ENCODE data around the gene ING2.
"Not testable (repeated sequence)": the region's sequence is repeated elsewhere in the genome, so short reads cannot be mapped to it uniquely, and the experiment has no call there.

Gene ING2, protein sequence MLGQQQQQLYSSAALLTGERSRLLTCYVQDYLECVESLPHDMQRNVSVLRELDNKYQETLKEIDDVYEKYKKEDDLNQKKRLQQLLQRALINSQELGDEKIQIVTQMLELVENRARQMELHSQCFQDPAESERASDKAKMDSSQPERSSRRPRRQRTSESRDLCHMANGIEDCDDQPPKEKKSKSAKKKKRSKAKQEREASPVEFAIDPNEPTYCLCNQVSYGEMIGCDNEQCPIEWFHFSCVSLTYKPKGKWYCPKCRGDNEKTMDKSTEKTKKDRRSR

DNA sequence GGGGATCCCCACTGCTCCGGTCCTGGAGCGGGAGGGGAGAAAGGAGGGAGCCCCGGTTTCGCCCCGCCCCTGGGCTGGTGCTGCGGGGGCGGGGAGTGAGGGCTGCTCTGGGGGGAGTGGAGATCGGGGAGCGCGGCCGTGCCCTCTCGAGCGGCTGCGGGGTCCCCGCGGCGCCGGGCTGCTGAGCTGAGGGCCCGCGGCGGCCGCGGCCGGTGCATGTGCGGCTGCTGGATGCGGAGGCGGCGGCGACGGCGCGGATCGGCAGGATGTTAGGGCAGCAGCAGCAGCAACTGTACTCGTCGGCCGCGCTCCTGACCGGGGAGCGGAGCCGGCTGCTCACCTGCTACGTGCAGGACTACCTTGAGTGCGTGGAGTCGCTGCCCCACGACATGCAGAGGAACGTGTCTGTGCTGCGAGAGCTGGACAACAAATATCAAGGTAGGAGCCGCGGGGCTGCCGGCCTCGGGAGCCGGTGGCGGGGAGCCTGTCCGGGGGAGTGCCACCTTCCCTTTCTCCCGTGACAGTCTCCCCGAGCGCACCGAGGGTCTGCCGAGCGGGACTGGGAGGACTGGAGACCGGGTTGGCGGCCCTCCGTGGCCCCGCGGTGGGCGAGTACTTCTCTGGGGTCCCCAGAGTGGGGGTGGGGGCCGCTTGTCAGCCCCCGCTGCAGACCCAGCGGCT is at the start of gene ING2:
Gene ING2, plus strand, starts transcription at position 129 of the 681 bp plus-strand sequence. Its CDS starts 138 bp downstream, at position 267.
- DNase-seq (ENCODE audit: low spot score): peak; percentile 94

DNA sequence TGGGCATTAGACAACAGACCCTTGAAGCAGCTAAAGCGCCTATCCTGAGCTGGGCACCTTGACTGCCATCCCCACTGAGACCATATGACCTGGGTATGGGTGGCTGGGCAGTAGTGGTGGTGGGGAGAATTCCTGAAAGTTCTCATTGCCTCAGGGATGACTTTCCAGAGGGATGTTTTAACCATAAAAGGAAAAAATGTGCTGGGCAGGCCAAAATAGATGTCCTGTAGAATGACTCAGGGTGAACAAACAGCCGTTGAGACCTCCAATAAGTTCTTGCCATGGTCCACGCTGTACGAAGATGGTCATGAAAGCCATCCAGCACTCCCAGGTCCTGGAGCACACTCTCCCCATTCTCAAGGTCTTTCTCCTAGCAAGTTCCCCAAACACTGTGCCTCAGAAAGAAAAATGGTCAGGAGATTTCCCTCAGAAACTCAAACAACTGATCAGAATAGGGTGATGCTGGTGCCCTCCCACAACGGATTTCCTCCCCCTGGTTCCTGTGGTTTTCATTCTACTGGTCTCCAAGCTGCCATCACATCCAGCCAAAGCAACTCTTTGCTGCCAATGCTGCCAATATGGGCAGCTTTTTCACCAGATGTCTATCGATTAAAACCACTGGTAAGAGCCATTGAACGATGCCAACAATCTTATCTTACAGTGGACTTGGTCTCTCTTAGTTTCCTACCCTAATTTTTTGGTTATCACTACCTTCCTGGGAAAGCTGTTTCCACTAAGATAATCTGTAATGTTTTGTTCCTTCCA is 49.2 kb upstream of the ING2 start:
- no peak for DNase-seq (ENCODE audit: low spot score)

DNA sequence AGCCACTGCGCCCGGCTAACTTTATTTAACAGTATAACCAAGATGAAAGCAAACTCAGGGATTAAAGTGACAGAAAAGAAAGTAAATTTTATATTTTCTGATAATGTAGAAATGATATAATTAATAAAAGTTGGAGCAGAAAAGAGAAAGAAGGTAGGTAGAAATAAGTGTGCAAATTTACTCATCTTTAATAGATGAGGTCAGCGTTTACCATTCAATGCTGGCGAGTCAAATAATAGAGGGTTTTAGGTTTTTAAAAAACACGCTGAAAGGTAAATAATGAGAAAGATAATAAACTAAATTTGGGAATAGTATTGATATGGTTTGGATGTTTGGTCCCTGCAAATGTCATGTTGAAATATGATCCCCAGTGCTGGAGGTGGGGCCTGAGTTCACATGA is 46.9 kb upstream of the ING2 start:
- DNase-seq (ENCODE audit: low spot score): no peak

DNA sequence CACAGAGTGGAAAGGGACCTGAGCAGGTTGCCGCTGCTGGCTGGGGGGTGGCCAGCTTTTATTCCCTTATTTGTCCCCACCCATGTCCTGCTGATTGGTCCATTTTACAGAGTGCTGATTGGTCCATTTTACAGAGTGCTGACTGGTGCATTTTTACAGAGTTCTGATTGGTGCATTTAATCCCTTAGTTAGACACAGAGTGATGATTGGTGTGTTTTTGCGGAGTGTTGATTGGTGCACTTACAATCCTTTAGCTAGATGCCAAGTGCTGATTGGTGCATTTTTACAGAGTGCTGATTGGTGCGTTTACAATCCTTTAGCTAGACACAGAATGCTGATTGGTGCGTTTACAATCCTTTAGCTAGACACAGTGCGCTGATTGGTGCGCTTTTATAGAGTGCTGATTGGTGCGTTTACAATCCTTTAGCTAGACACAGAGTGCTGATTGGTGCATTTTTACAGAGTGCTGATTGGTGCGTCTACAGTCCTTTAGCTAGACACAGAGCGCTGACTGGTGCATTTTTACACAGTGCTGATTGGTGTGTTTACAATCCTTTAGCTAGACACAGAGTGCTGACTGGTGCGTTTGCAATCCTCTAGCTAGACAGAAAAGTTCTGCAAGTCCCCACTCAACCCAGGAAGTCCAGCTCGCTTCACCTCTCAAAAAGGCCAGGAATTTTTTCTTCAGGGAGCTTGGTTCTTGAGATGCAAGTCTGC is 40.8 kb upstream of the ING2 start:
- not testable (repeated sequence) for DNase-seq (ENCODE audit: low spot score)

DNA sequence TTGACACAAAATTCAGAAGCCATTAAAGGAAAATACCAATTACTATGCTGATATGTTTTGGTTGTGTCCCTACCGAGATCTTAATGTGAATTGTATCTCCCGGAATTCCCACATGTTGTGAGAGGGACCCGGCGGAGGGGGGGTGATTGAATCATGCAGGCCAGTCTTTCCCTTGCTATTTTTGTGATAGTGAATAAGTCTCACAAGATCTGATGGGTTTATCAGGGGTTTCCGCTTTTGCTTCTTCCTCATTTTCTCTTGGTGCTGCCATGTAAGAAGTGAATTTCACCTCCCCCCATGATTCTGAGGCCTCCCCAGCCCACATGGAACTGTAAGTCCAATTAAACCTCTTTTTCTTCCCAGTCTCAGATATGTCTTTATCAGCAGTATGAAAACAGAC is 39.0 kb upstream of the ING2 start:
- DNase-seq (ENCODE audit: low spot score): not testable (repeated sequence)

DNA sequence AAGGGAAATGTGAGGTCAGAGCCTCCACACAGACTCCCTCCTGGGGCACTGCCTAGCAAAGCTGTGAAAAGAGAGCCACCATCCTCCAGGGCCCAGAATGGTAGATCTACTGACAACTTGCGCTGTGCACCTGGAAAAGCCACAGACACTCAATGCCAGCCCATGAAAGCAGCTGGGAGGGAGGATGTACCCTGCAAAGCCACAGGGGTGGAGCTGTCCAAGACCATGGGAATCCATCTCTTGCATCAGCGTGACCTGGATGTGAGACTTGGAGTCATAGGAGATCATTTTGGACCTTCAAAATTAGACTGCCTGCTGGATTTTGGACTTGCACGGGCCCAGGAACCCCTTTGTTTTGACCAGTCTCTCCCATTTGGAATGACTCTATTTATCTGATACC is 37.6 kb upstream of the ING2 start:
- DNase-seq (ENCODE audit: low spot score): no peak

DNA sequence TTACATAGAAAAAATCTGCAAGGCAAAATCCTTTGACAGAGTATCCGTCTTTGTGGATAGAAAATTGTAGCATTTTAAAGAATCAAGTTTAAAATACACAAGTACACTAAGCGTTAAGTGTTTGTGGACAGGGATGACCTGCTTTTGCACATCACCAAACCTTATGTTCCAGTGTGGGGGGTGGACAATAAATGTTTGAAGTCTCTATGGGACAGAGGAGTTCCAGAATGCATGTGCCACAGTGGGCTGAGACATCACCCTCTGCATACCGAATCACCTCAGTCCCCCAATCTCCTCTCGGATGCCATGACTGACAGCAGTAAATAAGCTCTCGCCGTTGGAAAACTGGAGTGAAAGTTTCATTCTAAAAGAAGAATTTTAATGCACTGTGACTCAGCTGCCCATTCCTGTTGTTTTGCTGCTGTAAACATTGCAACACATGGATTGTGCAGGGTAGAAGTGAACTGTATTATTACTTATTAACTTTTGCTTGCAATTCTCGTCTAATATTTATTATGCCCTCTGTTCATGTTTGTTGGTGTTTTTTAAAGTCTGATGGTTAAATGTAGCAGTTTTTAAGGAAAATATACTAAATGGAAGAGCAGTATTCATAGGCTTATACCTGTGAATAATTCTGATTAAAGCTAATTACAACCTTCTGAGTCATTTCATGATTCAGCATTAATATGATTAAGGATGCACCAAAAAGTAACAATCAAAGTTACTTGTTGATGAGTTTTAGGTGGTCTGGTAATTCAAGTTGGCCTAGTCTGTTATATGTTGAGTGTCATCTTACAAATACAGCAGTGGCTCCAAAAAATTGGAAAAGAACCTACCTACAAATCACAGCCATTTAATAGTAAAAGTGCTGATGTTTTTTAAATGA is 36.4 kb upstream of the ING2 start:
- DNase-seq (ENCODE audit: low spot score): peak; percentile 27

DNA sequence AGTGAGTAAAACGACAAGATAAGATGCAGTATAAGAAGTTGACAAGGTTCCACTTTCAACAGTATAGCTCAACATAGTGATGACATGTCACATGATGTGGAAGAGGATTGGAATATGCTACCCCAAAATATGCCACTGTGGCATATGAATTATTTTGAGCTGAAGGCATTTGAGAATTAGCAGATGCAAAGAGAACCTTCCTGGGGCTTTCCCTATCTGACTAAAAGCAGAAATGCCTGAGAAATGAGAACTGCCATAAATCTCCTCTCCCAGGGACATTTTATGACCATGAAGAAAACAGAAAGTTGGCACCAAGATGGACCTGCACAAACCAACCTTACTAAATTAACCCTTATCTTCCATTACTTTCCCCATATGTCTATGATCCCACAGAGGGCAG is 35.6 kb upstream of the ING2 start:
- DNase-seq (ENCODE audit: low spot score): no peak

DNA sequence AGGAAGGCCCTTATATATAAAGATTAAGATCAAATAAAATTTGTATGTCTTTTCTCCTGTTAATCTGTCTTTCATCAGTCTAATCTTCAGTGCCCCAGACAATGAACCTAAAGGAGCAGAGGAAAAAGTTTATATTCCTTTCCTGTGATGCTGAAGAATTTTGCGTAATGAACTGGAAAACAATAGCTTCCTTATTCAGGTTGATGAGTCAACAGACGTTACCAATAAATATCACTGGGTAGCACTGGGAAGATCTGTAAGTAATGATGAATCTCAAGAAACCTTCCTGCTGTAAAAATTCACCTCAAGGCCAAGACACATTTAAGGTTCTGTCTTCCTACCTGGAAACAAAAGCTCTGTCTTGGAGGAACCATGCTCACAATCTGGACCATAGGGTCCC is 34.9 kb upstream of the ING2 start:
- no peak for DNase-seq (ENCODE audit: low spot score)

DNA sequence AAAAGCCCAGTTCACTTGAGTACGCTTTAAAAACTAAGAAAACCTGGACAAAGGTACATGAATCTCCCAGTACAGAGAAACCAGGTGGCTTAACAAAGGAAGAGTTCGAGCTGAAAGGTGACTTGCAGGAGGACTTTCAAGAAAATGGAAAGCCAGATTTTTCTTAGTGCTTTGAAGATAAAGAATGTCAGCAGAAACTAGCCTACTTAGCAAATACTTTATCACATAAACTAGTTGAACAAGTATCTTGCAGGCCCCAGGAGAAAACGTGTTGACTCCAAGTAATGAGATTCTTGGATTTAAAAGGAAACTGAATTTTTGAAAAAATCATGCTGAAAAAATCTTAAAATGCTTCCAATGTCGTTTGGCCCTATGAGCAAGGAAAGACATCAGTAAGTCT is 34.0 kb upstream of the ING2 start:
- no peak for DNase-seq (ENCODE audit: low spot score)

DNA sequence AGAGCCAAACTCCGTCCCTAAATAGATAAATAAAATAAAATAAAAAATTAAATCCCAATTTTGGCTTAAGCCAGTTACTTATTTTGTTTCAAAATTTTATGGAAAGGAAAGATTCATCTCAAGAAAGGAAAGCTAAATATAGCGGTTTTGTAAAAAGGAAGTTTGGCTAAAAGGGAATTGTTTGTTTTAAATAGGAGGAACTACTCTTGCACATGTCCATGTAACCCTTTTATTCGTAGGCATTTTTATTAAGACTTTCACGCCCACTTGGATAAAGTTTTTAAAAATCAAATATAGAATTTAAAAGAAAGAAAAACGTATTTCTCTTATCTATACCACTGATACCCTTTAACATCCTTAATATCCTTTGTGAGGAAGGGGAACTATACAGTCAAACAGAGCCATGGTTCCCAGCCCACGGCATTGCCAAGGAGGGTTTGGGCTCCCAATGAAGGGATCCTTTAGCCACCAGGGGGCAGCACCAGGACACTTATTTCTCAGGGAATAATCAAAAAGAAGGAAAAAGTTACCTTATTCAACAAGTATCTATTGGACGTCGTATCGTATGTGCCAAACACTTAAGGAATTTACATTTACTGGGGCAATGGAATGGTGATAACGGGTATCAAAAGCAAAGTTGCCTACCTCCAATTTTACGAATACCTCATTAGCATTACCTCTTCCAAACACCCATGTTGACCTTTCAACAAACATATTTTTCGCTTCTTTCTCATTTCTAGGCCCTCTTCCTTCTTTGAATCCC is 32.7 kb upstream of the ING2 start:
- peak; percentile 86 for DNase-seq (ENCODE audit: low spot score)

DNA sequence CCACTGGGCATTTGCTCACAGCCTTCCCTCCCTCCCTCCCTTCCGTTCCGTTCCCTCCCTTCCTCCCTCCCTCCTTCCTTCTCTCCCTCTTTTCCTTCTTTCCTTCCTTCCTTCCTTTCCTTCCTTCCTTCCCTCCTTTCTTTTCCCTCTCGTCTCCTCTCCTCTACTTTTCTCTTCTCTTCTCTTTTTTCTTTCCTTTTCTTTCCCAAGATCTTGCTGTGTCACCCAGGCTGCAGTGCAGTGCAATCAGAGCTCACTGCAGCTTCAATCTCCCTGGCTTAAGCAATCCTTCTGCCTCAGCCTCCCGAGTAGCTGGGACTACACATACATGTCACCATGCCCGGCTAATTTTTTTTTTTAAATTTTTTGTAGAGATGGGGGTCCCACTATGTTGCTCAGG is 26.7 kb upstream of the ING2 start:
- no peak for DNase-seq (ENCODE audit: low spot score)

DNA sequence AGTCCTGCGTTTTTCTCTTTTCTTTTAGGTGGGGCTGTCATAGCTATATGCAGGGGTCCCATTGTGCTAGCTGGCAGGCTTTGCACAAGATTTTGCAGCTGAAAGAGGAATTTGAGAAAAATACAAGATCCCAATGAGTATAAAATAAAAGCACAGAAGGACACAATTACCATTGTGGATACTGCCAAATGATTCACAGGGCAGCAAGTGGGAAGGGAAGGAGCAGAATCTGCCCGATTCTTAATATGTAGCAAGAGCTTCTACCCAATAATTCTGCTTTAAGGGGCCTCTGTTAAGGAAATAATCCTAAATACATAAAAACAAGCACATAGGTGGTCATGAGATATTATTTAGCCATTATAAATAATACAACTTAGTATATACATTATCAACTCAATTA is 25.9 kb upstream of the ING2 start:
- DNase-seq (ENCODE audit: low spot score): peak; percentile 29

DNA sequence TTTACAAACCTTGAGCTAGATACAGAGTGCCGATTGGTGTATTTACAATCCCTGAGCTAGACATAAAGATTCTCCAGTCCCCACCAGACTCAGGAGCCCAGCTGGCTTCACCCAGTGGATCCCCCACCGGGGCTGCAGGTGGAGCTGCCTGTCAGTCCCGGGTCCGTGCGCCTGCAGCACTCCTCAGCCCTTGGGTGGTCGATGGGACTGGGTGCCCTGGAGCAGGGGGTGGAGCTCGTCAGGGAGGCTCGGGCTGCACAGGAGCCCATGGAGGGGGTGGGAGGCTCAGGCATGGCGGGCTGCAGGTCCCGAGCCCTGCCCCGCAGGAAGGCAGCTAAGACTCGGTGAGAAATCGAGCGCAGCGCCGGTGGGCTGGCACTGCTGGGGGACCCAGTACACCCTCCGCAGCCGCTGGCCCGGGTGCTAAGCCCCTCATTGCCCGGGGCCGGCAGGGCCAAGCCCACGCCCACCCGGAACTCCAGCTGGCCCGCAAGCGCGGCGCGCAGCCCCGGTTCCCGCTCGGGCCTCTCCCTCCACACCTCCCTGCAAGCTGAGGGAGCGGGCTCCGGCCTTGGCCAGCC is 22.3 kb upstream of the ING2 start:
- DNase-seq (ENCODE audit: low spot score): not testable (repeated sequence)

DNA sequence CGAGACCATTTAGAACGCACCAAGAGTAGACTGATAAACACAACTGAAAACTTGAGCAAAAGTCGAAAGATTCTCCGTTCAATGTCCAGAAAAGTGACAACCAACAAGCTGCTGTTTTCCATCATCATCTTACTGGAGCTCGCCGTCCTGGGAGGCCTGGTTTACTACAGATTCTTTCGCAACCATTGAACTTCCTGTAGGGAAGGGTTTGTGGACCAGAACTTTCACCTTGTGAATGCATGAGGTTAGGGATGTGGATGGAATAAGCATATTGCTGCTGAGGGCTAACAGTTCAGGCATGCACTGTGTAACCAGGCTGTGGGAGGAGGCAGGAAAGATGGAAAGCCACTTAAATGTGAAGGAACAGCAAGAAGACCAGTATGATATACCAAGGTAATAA is 20.9 kb upstream of the ING2 start:
- DNase-seq (ENCODE audit: low spot score): no peak

DNA sequence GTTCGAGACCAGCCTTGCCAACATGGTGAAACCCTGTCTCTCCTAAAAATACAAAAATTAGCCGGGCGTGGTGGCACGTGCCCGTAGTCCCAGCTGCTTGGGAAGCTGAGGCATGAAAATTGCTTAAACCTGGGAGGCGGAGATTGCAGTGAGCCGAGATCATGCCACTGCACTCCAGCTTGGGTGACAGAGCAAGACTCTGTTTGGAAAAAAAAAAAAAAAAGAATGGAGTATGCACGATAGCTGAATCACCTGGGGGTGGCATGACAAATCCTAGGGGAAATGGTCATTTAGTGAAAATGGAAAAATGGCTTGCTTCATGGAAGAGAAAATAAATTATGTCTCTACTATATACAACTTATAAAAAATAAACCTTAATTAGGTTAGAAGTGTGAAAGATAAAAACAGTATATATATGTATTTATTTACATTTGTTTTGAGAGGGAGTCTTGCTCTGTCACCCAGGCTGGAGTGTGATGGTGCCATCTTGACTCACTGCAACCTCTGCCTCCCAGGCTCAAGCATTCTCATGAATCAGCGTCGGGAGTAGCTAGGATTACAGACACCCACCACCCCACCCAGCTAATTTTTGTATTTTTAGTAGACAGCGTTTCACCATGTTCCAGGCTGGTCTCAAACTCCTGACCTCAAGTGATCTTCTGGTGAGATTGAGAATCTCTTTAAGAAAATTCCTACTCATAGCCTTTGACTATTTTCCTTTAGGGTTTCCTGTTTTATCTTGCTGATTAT is 19.3 kb upstream of the ING2 start:
- DNase-seq (ENCODE audit: low spot score): no peak

DNA sequence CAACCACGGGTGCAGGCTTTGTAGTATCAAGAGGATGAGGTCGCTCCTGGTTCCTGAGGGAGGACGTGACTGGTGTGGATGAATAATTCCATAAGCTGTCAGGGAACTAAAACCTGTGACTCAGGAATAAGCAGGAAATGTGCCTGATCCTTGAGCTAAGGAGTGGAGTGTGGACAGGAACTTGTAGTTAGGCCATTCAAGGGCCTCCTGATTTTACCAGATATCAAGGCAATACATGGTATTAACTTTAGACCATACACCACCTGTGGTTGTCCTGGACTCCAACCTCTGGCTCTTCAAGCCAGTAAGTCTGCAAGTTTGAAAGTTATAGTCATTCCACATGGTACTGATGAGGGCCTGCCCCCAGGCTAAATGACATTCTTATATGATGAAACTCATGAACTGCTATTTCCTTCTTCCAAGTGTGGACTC is 12.1 kb upstream of the ING2 start:
- peak; percentile 54 for DNase-seq (ENCODE audit: low spot score)

DNA sequence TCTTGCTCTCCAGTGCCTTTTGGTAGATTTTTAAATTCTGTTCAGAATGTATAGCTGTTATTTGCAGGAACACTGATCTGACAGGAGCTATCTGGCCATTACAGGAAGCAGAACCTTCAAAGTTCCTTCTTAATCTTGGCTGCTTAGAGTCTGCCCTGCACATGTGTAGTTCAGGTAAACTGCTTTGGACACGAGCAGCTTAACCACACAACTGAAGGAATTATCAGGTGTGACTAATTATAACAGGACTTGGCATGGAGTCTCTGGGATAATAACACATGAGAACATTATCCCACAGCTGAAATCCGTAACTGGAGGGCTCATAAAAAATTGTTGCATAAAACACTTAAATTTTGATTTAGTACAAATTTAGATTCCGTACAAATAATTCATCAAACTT is 11.6 kb upstream of the ING2 start:
- no peak for DNase-seq (ENCODE audit: low spot score)

DNA sequence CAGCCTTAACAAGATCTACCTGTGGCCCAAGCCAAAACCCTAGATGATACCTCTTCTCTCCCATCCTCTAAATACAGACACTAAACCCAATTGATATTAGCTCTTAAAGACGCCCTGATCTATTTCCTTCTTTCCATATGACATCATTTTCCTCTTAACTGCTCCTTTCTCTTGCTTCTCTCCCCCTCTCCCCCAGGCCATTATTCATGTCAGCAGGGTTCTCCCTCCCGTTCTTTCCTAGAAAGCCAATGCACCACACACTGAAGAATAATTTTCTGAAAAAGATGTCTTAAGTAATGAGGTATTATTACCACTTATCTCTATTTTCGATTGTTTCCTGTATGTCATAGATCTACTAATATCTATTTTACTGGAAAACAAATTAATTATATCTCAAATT is 9.7 kb upstream of the ING2 start:
- DNase-seq (ENCODE audit: low spot score): no peak

DNA sequence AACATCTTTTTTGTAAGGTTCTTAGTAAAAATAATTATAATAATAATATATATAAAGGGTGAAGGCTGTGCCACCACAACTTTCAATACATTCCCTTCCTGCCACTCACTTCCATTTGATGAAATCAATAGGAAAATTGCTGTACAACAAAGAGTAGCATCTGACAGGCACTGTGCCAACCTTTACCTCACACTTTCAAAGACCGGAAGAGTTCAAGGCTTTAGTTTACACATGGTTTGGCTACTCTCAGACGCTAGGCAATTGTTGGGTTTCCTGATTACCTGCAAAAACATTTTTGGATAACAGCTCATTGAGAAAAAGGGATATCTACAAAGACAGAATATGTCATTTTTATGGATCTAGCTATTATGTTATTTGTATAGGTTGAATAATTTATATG is 5.5 kb upstream of the ING2 start:
- no peak for DNase-seq (ENCODE audit: low spot score)
